ENCODE results near the gene ZBTB12. TPM values are rescaled to one million over a fixed set of nuclear protein-coding genes. Genes with fewer than 3 reads are reported as not detected.

ZBTB12 gene, protein sequence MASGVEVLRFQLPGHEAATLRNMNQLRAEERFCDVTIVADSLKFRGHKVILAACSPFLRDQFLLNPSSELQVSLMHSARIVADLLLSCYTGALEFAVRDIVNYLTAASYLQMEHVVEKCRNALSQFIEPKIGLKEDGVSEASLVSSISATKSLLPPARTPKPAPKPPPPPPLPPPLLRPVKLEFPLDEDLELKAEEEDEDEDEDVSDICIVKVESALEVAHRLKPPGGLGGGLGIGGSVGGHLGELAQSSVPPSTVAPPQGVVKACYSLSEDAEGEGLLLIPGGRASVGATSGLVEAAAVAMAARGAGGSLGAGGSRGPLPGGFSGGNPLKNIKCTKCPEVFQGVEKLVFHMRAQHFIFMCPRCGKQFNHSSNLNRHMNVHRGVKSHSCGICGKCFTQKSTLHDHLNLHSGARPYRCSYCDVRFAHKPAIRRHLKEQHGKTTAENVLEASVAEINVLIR
- total RNA-seq: 1 to 10 TPM; 1.8 to 4.9 TPM
- polyA plus RNA-seq: 1 to 10 TPM; 1.2 to 3.4 TPM
- long read RNA-seq, donor 1: 0 reads
- long read RNA-seq, donor 2, partial matches to known transcripts: 0 of 9 reads
- long read RNA-seq, donor 2, other reads (novel, unspliced or antisense): 9 of 9 reads

DNA sequence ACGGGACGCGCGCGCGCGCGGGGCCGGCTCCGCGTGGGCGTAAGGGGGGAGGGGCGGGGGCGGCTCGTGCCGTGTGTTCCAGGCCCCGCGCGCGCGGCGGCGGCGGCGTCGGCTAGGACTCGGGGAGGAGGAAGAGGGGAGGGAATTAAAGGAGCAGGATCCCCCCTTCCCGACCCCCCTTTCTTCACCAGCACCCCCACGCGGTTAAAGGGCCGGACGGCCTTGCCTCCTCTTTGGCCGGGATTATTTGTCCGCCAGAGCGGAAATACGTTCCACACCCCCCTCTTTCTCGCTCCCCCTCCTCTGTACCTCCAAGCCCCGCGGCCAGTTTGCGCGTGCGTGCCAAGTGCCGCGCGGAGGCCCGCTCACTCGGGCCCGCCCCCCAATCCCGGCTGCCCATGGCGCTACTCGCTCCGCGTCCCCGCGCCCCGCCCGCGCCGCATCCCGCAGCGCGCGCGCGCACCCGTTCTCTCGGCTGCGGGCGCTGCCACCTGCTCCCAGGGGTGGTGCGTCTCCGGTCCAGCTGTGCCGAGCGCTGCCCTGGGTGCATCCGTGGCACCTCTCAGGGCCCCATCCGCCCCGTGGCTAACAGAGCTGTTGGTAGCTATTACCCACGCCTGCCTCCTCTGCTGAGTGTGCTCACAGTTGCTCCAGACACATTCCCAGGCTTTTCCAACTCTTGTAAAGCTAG is at the start of gene ZBTB12:
ZBTB12 (minus strand) TSS at position 134 of the 691 bp plus-strand sequence. CDS start 781 bp downstream, outside the sequence.
- intact Hi-C loops (cut with DNase I): loop anchor here (5.0 to 10.0 kb wide), 3 partner anchors 45 to 273 kb away; partner anchors contain the start of genes AGPAT1 (in 1 of the 2), CFB (in 1 of the 2) and RNF5 (in 1 of the 2)
- no peaks in the 10 kb centered on the region for H3K9me3 ChIP-seq (ENCODE audit: control insufficient read depth, low read length)

DNA sequence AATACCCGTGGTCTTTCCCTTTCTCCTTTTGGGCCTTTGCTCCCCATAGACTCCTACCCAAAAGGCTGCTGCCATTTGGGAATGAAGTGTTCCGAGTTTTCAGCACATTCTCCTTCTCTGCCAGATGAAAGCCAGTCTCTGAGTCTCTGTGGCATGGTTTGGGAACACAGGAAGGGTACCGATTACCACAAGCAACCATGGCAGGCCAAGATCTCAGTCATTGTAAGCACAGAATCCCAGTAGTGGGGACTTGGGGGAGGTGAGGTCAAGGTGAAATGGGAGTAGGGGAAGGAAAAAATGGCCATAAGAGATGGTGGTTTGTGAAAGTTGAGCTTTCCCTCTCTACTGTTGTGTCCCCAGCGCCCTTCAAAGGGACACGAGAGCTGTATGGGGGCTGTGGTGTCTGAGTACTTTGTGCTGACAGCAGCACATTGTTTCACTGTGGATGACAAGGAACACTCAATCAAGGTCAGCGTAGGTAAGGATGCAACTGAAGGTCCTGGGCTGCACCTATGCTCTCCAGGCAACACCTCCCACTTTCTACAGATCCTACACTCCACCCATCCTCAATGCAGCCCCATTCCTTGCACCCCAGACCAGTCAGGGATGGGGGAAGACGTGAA is 48.2 kb upstream of the ZBTB12 start:
- Histone ChIP-seq H3K4me3 (ENCODE audit: low read length in 2 of 2) (no peak overlapping the region), H3K4me1 (ENCODE audit: control insufficient read depth in 1 of 2, insufficient read depth in 2 of 2, low read length in 2 of 2) (no peaks in the 10 kb centered on the region), H3K36me3 (ENCODE audit: control insufficient read depth in 1 of 2, insufficient read depth in 2 of 2, low read length in 1 of 2) (peaks cover 0 to 6% of the 10 kb centered on the region in 2 donors), H3K9me3 (ENCODE audit: control insufficient read depth, low read length) (no peaks in the 10 kb centered on the region), H3K27me3 (ENCODE audit: control insufficient read depth in 1 of 2, insufficient read depth in 2 of 2, low read length in 1 of 2) (no peaks in the 10 kb centered on the region), H3K27ac (ENCODE audit: low read depth in 1 of 2, low read length in 2 of 2) (no peak overlapping the region)
- intact Hi-C loops (cut with DNase I): loop anchor here (5.0 kb wide), 3 partner anchors 48 to 268 kb away; partner anchors contain the start of genes ZBTB12 (in 2 of the 2), DDAH2 (in 1 of the 2) and LY6G5C (in 1 of the 2)
- WGBS, 2 donors: 76 to 81% methylated on average over 7 of the region's 7 CpGs
- DNase-seq: peak; percentile 10 to 32
- no peak for ATAC-seq (ENCODE audit: low FRiP score)

More for the DNA sequence above, at the start of gene ZBTB12:
- H3K4me1 ChIP-seq (ENCODE audit: control insufficient read depth in 1 of 2, insufficient read depth in 2 of 2, low read length in 2 of 2): no peaks in the 10 kb centered on the region
- H3K36me3 ChIP-seq (ENCODE audit: control insufficient read depth in 1 of 2, insufficient read depth in 2 of 2, low read length in 1 of 2): no peaks in the 10 kb centered on the region
- no peaks in the 10 kb centered on the region for H3K27me3 ChIP-seq (ENCODE audit: control insufficient read depth in 1 of 2, insufficient read depth in 2 of 2, low read length in 1 of 2)
- peak within 1 kb of the TSS in 1 of 2 donors; percentile 56 for H3K27ac ChIP-seq (ENCODE audit: low read depth in 1 of 2, low read length in 2 of 2)
- ATAC-seq (ENCODE audit: low FRiP score) (peak; percentile 89), DNase-seq (peak; percentile 93 to 95)
- peak within 1 kb of the TSS; percentile 79 to 87 for H3K4me3 ChIP-seq (ENCODE audit: low read length in 2 of 2)
- WGBS, 2 donors: 0% methylated on average over 39 to 77 of the region's 77 CpGs

DNA sequence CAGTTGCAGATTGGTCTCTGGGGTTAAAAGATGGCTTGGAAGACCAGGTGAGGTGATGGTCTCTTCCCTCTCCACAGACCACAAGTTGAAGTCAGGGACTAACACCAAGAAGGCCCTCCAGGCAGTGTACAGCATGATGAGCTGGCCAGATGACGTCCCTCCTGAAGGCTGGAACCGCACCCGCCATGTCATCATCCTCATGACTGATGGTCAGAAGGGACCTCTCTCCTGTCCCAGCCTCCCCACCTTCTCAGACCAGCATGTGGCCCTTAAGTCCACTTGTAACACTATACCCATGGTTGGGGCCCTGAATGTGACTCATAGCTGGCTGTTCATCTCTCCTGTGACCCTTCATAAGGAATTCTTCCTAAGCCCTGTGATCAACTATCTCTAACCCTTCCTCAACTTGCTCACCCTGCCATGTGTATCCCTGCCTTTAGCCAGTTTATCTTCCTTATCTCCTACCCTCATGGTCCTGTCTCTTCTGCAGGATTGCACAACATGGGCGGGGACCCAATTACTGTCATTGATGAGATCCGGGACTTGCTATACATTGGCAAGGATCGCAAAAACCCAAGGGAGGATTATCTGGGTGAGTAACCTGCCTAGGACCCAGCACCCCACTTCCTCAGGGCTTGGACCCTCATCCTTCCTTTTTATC is 47.0 kb upstream of the ZBTB12 start:
- Histone ChIP-seq H3K27me3 (ENCODE audit: control insufficient read depth in 1 of 2, insufficient read depth in 2 of 2, low read length in 1 of 2) (no peaks in the 10 kb centered on the region), H3K9me3 (ENCODE audit: control insufficient read depth, low read length) (no peaks in the 10 kb centered on the region), H3K4me3 (ENCODE audit: low read length in 2 of 2) (no peak overlapping the region), H3K27ac (ENCODE audit: low read depth in 1 of 2, low read length in 2 of 2) (no peak overlapping the region), H3K36me3 (ENCODE audit: control insufficient read depth in 1 of 2, insufficient read depth in 2 of 2, low read length in 1 of 2) (peaks cover 0 to 4% of the 10 kb centered on the region in 2 donors), H3K4me1 (ENCODE audit: control insufficient read depth in 1 of 2, insufficient read depth in 2 of 2, low read length in 2 of 2) (no peaks in the 10 kb centered on the region)
- intact Hi-C loops (cut with DNase I): loop anchor here in 1 of 2 donors (5.0 kb wide), 1 partner anchor 47 kb away; the partner anchor contains the start of gene ZBTB12
- peak; percentile 38 to 64 for DNase-seq
- ATAC-seq (ENCODE audit: low FRiP score): no peak
- WGBS, 2 donors: 84 to 86% methylated on average over 6 of the region's 6 CpGs

DNA sequence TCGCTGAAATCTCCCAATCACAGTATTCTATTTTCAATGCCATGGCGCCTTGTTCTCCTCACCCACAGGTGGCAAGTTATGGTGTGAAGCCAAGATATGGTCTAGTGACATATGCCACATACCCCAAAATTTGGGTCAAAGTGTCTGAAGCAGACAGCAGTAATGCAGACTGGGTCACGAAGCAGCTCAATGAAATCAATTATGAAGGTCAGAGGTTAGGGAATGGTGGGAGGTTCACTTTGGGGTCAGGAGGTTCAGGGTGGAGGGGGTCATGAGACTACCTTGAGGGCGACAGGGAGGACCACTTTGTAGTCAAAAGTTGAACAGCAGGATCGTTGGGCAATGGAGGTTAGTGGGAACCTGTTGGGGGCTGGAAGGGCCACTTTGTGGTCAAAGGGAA is 46.4 kb upstream of the ZBTB12 start:
- Histone ChIP-seq H3K4me1 (ENCODE audit: control insufficient read depth in 1 of 2, insufficient read depth in 2 of 2, low read length in 2 of 2) (no peaks in the 10 kb centered on the region), H3K4me3 (ENCODE audit: low read length in 2 of 2) (no peak overlapping the region), H3K9me3 (ENCODE audit: control insufficient read depth, low read length) (no peaks in the 10 kb centered on the region), H3K36me3 (ENCODE audit: control insufficient read depth in 1 of 2, insufficient read depth in 2 of 2, low read length in 1 of 2) (peaks cover 0 to 4% of the 10 kb centered on the region in 2 donors), H3K27ac (ENCODE audit: low read depth in 1 of 2, low read length in 2 of 2) (no peak overlapping the region), H3K27me3 (ENCODE audit: control insufficient read depth in 1 of 2, insufficient read depth in 2 of 2, low read length in 1 of 2) (no peaks in the 10 kb centered on the region)
- intact Hi-C loops (cut with DNase I): loop anchor here in 1 of 2 donors (5.0 kb wide), 1 partner anchor 46 kb away; the partner anchor contains the start of gene ZBTB12
- DNase-seq: peak; percentile 14 to 20
- WGBS, 2 donors: 76 to 78% methylated on average over 5 of the region's 5 CpGs
- ATAC-seq (ENCODE audit: low FRiP score): no peak

DNA sequence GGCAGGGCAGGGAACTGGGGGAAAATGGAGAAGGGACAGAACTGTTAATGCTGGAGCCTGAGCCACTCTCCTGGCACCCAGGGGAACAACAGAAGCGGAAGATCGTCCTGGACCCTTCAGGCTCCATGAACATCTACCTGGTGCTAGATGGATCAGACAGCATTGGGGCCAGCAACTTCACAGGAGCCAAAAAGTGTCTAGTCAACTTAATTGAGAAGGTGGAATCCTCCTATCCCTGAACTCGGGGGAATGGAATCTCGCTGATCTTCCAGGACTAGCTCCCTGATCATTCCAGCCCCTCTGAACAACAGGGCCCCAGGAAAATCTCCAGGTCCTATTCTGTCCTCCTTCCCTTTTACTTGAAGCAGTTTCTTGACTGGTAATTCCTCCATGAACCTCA is 46.0 kb upstream of the ZBTB12 start:
- peak; percentile 3 to 48 for DNase-seq
- WGBS, 2 donors: 78 to 84% methylated on average over 4 of the region's 4 CpGs
- no peak overlapping the region for H3K4me3 ChIP-seq (ENCODE audit: low read length in 2 of 2)
- intact Hi-C loops (cut with DNase I): loop anchor here in 1 of 2 donors (5.0 kb wide), 1 partner anchor 46 kb away; the partner anchor contains the start of gene ZBTB12
- H3K9me3 ChIP-seq (ENCODE audit: control insufficient read depth, low read length): no peaks in the 10 kb centered on the region
- no peak overlapping the region for H3K27ac ChIP-seq (ENCODE audit: low read depth in 1 of 2, low read length in 2 of 2)
- no peaks in the 10 kb centered on the region for H3K27me3 ChIP-seq (ENCODE audit: control insufficient read depth in 1 of 2, insufficient read depth in 2 of 2, low read length in 1 of 2)
- no peak for ATAC-seq (ENCODE audit: low FRiP score)
- no peaks in the 10 kb centered on the region for H3K4me1 ChIP-seq (ENCODE audit: control insufficient read depth in 1 of 2, insufficient read depth in 2 of 2, low read length in 2 of 2)
- peaks cover 0 to 2% of the 10 kb centered on the region in 2 donors for H3K36me3 ChIP-seq (ENCODE audit: control insufficient read depth in 1 of 2, insufficient read depth in 2 of 2, low read length in 1 of 2)

DNA sequence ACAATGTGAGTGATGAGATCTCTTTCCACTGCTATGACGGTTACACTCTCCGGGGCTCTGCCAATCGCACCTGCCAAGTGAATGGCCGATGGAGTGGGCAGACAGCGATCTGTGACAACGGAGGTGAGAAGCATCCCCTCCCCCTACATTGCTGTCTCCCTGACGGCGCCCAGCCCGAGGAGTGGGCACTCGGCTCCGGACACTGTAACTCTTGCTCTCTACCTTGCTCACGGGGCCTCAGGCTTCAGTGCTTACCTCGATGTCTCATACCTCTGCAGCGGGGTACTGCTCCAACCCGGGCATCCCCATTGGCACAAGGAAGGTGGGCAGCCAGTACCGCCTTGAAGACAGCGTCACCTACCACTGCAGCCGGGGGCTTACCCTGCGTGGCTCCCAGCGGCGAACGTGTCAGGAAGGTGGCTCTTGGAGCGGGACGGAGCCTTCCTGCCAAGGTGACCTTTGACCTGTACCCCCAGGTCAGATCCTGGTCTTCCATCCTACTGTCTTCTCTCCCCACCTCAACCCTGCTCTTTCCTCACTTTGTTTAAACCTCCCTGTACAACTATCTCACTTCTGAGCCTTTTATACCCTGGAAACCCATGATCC is 45.3 kb upstream of the ZBTB12 start:
- peaks cover 0 to 2% of the 10 kb centered on the region in 2 donors for H3K36me3 ChIP-seq (ENCODE audit: control insufficient read depth in 1 of 2, insufficient read depth in 2 of 2, low read length in 1 of 2)
- DNase-seq (peak; percentile 40 to 74), ATAC-seq (ENCODE audit: low FRiP score) (no peak)
- H3K27me3 ChIP-seq (ENCODE audit: control insufficient read depth in 1 of 2, insufficient read depth in 2 of 2, low read length in 1 of 2): no peaks in the 10 kb centered on the region
- no peak overlapping the region for H3K4me3 ChIP-seq (ENCODE audit: low read length in 2 of 2)
- H3K4me1 ChIP-seq (ENCODE audit: control insufficient read depth in 1 of 2, insufficient read depth in 2 of 2, low read length in 2 of 2): no peaks in the 10 kb centered on the region
- intact Hi-C loops (cut with DNase I): loop anchor here in 1 of 2 donors (5.0 kb wide), 1 partner anchor 45 kb away; the partner anchor contains the start of gene ZBTB12
- no peaks in the 10 kb centered on the region for H3K9me3 ChIP-seq (ENCODE audit: control insufficient read depth, low read length)
- WGBS, 2 donors: 85 to 86% methylated on average over 24 of the region's 24 CpGs
- no peak overlapping the region for H3K27ac ChIP-seq (ENCODE audit: low read depth in 1 of 2, low read length in 2 of 2)

DNA sequence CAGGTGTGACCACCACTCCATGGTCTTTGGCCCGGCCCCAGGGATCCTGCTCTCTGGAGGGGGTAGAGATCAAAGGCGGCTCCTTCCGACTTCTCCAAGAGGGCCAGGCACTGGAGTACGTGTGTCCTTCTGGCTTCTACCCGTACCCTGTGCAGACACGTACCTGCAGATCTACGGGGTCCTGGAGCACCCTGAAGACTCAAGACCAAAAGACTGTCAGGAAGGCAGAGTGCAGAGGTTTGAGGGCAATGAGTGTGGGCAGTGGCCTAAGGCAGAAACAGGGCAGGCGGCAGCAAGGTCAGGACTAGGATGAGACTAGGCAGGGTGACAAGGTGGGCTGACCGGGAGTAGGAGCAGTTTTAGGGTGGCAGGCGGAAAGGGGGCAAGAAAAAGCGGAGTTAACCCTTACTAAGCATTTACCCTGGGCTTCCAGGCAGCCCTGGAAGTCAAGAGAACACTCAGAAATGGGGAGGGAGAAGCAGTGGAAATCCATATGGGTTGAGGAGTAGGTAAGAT is 44.5 kb upstream of the ZBTB12 start:
- Histone ChIP-seq H3K36me3 (ENCODE audit: control insufficient read depth in 1 of 2, insufficient read depth in 2 of 2, low read length in 1 of 2) (no peaks in the 10 kb centered on the region), H3K4me1 (ENCODE audit: control insufficient read depth in 1 of 2, insufficient read depth in 2 of 2, low read length in 2 of 2) (no peaks in the 10 kb centered on the region), H3K4me3 (ENCODE audit: low read length in 2 of 2) (no peak overlapping the region), H3K27ac (ENCODE audit: low read depth in 1 of 2, low read length in 2 of 2) (peak overlapping the region; percentile 36 to 85), H3K9me3 (ENCODE audit: control insufficient read depth, low read length) (no peaks in the 10 kb centered on the region), H3K27me3 (ENCODE audit: control insufficient read depth in 1 of 2, insufficient read depth in 2 of 2, low read length in 1 of 2) (no peaks in the 10 kb centered on the region)
- 80 to 81% methylated on average over 11 of the region's 11 CpGs for WGBS, 2 donors
- intact Hi-C loops (cut with DNase I): loop anchor here in 1 of 2 donors (5.0 kb wide), 1 partner anchor 44 kb away; the partner anchor contains the start of gene ZBTB12
- no peak for ATAC-seq (ENCODE audit: low FRiP score)
- DNase-seq: peak in 1 of 2 donors; percentile 48

All from aorta (tissue), 5 donors.